Uterus (tissue), 2 donors: ENCODE measurements around the gene SEC24A.

ENCODE experiments used
- CTCF ChIP-seq, 4 experiments: fragments of 200-600 bp in 2 of 4; fragments of 450-650 bp in 2 of 4; sonication (generic) in 2 of 4; IDR thresholded peaks; one replicate each; pipeline ENCODE4 v1.5.1; 2016 to 2019; ENCODE audit warnings: antibody characterized with exemption in 4 of 4, mild to moderate bottlenecking in 2 of 4, moderate library complexity in 1 of 4
- POLR2A ChIP-seq, 2 donors: fragments of 450-650 bp; IDR thresholded peaks; one replicate each; pipeline ENCODE4 v1.6.1; 2016; ENCODE audit warnings: antibody characterized with exemption in 2 of 2, mild to moderate bottlenecking in 1 of 2, moderate library complexity in 1 of 2

DNA sequence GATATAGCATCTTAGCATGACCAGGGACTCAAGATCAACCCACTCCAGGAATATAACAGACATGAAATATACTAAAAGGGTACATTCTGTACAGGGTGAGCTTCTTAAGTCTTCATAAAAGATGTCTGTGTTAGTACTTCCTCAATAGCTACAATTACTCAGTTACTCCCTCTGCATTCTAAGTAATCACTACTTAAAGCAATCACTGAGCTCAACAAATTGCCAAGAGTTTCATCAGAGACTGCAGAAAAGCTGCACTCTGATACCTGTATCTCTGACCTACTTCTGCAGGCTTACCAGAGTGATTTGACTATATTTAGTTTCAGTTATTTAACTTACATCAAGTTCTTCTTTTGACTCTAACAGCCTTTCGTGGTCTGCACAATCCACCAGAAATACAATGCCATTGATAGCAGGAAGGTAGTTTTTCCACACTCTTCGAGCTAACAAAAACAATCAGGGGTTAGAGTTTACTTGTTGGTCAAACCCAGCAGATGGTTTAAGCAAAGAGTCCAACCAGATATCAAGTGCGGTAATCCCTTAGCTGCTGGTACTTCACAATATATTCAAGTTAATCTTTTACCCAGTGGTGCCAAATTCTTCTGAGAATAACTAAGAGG is 39.2 kb upstream of the SEC24A start:
- TF ChIP-seq POLR2A (IDR thresholded peaks at IDR 0.05), result no peak
- TF ChIP-seq CTCF (IDR thresholded peaks at IDR 0.05), result no peak
